LNCAP (cell line): Measurements from ENCODE around the gene SLCO3A1.

ENCODE experiments used
- CTCF ChIP-seq: fragments of 450-650 bp; IDR thresholded peaks from 2 replicates; pipeline ENCODE4 v1.5.1; 2017; ENCODE audit warnings: mild to moderate bottlenecking

SLCO3A1 gene

DNA sequence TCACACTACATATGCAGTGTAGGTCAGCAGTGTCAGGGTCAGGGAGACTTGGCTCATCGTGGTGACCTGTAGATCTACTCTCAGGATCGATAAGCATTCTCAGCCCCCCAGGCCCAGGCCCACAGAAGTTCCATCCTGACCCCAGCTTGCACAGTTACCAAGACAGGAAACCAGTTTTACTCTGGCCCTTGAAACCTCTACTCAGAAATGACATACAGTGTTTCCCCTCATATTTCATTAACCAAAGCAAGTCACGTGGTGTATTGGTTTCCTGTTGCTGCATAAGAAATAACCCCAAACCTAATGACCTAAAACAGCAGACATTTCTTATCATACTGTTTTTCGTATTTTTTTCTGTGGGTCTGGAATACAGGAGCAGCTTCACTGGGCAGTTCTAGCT is 242.2 kb downstream of the SLCO3A1 start:
- no peak for TF ChIP-seq CTCF

DNA sequence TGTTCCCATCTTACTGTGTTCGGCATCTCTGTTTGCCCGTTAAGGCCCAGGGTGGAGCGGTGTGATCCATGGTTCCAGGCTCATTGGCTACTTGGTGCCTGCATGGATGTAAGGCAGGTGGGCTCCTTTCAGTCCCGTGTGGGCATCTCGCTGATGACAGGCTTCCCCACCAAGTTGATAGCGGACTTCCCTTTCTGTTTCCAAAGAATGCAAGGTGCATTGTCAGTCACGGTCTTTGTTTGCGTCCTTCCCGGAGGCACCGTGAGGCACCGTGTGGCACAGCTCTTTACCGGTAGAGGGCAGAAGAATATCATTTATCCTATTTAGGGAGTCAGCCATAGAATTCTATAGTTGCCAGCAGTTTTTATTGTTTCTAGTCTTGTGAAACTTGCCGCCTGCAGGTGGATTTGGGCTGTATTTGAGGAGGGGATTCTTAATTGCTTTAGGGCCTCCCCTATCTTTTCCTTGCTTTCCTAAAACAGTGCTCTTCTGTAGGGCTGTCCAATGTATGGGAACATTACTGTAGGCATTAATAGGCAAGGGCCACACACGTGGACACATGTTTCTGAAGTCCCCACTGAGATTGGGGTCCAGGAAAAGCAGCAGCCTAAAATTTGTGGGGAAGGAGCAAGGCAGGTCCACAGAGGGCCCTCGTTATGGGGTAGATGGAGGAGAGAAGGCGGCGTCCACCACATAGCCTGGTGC is 244.1 kb downstream of the SLCO3A1 start:
- peak; percentile 85 for TF ChIP-seq CTCF

DNA sequence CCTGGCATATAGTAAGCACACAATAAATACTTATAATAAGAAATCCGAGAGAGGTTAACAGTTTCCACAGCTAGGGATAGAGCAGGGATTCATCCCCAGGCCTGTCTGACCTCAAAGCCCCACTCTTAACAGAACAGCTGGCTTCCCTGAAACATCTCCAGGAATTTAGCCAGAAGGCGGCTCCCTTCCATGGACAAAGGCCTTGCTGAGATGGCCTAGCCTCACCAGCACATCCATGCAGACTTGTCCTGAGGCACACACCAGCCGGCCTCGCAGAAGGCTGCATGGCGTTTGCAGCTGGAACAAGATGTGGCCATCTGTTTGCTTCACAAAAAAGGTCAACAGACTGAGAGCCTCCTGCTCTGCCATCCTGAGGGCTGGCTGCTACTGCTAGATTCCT is 245.4 kb downstream of the SLCO3A1 start:
- TF ChIP-seq CTCF: no peak

DNA sequence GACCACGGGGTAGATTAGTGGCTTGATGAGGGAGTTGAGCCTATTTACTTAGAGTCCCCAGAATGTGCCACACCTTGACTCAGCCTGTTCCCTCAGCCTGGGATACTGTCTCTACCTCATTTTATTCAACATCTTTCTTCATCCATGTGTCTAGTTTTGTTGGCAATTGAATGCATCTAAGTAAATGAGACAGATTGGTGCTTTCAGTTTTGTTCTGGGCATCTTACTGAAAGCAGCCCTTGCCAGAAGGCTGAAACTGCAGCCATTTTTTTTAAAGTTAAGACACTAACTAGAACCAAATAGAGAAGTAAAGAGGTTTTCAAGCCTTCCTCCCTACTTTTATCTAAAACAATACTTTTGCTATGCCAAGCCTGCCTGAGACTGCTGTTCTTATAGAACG is 246.8 kb downstream of the SLCO3A1 start:
- TF ChIP-seq CTCF: no peak

DNA sequence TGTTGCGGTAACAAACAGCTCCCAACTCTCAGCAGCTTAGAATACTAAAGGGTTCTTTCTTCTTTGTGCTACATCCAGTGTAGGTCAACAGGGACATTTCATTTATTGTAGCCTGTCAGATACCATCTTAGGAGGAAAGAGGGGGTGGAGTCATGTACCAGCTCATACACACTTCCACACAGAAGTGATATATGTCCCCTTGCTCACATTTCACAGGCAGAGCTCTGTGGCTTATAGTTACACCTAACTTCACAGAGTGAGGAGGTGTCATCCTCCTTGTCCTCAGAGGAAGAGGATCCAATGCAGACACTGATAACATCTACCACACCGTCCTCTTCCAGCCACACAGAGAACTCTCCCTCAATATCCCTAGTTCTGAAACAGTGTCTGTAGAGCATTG is 247.2 kb downstream of the SLCO3A1 start:
- TF ChIP-seq CTCF: no peak

- TF ChIP-seq CTCF: no peak
These were observed 248.3 kb downstream of the SLCO3A1 start for GRCh38 chr15:92101708-92102394.

DNA sequence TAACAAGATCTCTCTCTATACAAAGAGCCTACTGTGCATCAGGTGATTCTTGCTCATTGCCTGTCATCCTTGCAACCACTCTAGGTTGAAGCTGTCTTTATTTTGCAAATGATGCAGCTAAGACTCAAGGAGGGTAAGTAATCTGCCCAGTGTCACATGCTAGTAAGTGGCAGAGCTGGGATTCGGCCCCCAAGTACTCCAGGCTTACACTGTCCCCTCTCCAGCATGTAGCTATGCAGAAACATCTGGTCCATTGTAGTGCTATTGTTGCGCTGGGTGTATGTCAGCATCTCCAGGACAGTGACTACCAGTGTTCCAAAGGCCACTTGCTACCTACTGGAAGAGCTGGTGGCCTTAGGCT is 248.9 kb downstream of the SLCO3A1 start:
- no peak for TF ChIP-seq CTCF
